ENCODE measurements around the gene SLC9A3.

The SLC9A3 gene

DNA sequence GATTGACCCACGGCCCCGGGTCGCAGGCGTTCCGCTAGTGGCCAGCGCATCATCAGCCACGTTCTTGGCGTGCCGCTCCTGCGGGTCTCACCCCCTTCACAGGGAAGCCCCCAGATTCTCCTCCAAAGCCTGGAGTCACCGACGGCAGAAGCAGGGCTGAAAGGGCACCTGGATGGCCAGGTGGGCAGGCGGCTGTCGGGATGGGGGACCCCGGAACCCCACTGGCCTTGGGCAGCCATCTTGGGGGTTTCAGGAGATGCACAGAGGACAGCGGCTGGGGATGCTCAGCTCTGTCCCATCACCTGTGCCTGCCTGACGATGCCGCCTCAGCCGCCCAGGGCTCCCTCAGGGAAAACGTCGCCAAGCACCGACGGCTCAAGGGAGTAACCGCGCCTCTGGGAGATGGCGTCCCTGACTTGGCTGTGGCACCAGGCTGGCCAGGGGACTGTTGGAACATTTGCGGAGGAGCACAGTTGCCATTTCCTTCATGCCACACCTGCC lies 14.1 kb upstream of the SLC9A3 start:
- DNase-seq, result no peak

DNA sequence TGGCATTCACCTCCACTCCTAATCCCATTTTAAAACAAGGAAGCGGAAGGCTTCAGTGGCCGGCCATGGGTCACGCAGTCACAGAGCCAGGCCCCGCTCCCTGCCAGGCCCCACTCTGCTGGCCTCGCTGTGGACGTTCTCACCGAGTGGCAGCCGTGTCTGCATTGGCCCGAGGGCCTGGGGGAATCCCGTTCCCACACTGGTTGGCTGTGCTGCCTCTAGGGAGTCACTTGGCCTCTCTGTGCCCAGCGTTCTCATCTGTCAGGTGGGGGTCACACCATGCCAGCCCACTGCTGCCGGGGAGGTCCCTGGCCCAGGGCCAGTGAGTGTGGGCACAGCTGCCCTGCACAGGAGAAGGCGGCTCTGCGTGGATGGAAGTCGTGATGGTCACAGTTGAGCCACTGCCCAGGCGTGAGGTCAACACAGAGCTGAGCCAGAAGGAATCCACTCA lies 13.4 kb upstream of the SLC9A3 start:
- DNase-seq, result no peak

DNA sequence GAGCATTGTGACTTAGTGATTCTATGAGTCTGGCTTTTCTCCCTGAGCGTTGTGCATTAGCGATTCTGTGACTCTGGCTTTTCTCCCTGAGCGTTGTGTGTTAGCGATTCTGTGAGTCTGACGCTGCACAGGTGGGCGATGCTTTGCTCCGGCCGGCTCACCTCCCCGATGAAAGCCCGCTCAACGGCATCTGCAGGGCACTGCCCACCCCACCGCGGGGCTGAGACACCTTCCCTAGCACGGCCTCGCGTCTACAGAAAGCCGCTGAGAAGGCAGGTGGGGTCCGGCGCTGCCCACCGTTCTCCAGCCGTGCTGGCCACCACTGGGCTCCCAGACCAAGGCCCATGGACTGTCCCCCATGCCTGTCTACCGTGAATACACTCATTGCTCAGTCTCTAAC lies 12.8 kb upstream of the SLC9A3 start:
- DNase-seq, result no peak

DNA sequence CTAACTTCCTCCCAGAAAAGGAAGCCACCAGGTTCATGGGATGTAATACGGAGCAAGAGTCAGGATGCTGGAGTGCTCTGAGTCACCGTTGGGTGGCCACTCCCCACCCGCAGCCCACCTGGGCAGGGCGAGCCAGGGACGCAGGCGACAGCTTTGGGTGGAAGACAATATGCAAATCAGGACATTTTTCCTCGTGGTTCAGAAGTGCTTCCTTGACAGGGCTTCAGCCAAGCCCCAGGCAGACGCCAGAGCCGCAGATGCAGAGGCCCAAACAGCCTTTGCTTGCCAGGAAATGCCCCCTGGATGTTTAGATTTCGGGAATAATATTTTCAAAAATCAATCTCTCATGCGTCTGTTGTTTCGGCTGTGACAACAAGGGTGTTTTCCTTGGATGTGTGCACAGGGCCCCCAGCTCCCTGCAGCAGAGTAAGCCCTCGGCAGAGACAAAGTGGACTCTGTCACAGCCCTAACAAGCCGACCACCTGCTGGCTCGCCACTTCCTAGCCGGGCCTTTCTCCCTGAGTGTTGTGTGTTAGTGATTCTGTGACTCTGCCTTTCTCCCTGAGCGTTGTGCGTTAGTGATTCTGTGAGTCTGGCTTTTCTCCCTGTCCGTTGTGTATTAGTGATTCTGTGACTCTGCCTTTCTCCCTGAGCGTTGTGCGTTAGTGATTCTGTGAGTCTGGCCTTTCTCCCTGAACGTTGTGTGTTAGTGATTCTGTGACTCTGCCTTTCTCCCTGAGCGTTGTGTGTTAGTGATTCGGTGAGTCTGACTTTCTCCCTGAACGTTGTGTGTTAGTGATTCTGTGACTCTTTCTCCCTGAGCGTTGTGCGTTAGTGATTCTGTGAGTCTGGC lies 11.8 kb upstream of the SLC9A3 start:
- DNase-seq, result no peak

DNA sequence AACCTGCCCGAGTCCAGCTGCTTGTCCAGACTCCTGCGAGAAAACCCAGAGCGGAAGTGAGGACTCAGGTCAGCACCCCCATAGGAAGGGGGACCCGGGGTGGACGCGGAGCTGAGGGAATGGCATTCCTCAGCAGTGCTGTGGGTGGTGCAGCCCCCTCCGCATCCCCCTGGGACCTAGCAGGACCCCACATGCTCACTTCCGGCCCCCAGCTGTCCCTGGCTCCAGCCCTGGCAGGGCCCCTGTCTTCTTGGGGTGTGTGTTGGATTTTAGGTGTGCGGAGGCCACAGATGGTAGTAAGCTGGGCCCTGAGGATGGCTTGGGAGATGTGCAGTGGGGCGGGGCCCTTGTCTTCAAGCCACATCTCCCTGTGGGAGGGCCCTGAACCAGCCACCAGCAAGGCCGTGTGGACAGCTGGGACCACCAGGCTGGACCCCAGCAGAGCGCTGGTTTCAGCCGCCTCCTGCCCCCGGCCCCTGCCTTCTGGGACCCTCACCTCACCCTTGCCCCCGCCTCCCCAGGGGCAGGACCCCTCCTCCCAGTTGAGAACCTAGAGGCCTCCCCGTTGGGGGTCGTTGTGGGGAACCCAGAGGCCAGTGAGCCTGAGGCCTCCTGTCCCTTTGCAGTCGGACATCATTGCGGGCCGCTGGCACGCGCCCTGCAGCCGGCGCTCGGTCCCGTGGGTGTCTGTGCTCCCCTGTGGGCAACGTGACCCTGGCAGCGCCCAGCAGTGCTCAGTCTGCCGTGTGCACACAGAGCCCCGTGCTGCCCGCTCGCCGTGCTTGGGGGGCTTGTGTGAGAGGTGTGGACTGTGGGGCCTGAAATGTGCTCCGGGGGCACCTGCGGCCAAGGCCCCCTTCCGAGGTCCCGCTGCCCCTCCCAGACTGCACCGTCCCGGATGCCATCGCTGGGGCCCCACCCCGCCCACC lies 10.8 kb upstream of the SLC9A3 start:
- no peak for DNase-seq

DNA sequence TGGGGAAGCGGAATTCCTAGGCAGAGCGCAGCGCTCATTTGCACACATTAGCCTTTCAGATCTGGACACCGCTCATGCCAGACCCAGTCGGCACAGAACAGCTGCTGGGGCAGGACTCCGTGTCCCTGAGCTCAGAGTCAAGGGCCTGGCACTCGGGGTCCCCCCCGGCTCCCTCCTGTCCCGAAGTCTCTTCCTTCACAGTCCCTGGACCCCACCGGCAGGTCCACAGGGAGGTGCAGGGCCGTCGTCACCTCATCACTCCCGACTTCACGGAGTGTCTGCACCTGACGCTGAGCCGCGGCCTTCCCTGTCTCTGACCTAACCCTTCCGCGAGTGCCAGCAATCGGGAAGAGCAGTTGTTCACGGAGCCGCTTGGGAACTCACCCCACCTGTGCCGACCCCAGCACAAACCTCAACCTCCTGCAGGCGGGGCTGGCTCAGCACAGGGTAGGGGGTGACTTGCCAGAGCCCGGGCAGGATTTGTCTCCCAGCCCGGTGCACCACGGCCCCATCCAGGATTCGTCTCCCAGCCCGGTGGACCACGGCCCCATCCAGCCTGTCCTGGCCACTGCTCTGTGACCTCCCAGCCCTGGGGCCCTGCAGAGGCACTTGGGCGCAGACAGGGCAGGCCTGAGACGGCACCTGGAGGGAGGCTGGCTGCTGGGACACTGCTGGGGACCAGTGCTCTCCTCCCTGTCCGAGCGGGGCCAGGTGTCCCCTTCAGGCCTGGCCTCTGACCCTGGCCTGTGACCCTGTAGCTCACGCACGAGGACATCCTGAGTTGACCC lies 9.9 kb upstream of the SLC9A3 start:
- no peak for DNase-seq

DNA sequence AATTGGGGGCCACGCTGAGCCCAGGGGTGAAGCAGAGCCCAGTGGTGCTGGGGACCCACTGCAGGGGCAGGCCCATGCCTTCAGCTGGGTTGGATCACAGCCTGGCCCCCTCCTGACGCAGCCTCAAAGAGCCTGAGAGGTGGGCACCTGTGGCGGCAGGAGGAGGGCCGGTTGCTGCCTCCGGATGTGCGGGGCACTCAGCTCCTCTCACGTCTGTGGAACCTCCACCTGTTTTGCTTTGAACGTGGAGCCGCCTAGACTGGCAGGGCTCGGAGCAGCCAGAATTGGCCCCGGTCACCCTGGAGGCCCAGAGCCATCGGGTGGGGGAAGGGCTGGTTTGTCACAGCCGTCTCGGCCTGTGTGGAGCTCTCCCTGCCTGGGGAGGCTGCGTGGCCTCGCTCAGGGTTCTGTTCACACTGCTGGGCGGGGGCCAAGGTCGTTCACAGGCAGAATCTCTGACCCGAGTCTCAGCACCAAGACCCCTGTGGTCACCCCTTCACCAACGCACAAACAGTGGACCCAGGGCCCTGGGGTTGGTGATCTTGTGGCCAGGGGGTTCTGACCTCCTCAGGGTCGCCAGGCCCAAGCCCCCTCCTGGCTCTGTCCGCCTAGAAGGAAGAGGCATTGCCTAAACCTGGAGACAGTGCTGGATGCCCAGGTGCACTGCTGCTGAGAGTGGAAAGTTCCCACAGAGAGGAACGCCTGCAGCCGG lies 9.2 kb upstream of the SLC9A3 start:
- no peak for DNase-seq

DNA sequence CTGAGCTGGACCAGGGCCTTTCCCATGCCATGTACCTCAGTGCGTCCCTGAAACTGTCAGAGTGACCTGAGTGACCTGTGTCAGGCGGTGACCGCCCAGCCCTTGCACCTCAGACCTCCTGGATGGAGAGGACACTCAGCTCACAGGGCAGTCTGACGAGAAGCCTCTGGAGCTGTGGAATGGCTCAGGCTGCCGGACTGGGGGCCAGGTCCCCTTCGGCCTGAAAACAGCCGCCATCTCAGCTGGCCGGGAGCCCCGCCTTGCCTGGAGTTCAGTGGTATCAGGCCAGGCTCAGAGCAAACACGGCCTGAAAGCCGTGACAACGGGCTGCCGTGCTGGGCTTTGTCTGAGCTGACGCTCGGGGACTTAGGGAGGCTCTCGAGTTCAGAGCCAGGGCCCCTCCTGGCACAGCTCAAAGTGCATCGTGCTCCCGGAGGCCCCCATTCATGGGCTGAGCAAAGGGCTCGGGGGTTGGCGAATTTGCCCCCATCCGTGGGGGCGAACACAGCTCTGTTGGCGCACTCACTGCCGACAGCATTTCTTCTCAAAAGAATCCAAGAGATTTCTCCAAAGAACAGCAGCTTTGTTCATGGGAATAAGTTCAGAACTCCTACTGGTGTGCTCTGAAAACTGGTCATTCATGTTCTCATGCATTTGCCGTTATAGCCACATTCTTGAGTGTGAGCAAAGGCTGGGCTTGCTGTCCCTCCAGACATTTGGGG lies 8.4 kb upstream of the SLC9A3 start:
- no peak for DNase-seq

GRCh38 chr5:531749-532315 lies 7.6 kb upstream of the SLC9A3 start:
- no peak for DNase-seq

DNA sequence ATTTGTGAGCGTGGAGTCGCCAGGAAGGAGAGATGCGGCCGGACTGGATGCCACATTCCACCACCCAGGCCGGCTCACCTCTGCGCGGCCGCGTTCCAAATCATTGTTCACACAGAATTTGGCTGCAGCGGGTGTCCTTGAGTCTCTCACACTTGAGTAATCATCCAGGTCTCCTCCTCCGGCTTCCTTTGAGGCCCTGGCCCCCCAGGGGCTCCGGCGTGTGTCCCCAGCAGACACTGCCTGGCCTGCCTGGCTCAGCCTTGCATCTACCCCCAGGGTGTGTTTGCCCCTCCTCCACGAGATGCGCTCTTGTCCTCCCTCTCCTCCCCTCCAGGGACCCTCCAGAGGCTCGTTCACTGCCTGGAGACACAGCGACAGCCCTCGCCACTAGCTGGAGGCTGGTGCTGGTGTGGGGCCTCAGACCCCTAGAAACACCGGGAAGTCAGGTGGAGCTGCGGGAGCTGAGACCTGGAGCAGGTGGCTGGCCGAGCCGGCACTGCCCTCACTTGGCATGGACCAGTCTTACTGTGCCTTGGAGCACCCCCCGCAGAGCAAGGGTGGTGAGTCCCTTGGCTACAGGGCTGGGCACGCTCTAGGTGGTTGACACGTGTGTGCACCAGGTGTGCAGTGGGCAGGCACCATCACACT lies 7.0 kb upstream of the SLC9A3 start:
- peak; percentile 31 for DNase-seq

GRCh38 chr5:530001-530955 lies 6.0 kb upstream of the SLC9A3 start:
- DNase-seq, result no peak

DNA sequence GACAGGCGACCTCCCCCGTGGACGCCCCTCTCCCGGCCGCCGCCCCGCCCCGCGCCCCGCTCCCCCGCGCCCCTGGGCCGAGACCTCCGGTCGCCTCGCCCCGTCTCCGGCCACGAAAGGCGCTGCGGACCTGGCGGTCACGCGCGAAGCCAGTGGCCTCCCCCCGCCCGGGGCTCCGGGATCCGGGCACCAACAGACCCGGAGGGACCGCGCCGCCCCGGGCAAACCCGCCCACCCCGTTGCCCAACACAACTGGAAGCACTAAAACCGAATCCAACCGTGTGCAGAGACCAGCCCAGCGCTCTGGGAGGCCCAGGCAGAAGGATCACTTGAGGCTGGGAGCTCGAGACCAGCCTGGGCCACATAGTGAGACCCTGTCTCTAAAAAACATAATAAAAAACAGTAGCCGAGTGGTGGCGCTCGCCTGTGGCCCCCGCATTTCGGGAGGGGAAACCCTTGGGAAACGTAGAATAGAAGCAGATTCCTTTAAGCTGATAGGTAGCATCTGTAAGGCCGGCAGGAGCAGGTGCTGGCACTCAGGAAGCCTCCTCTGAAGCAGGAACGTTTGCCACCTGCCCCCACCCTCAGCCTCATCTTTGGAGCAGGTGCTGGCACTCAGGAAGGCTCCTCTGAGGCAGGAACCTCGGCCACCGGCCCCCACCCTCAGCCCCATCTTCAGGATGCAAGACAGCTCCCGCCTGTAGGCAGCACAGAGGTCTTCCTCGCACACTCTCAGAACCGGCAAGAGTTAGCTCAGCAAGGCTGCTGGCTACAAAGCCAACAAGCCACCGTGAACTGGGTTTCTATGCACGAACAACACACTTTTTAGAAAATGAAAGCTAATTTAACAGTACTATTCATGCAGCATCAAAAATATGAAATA lies 4.6 kb upstream of the SLC9A3 start:
- DNase-seq, result no peak

DNA sequence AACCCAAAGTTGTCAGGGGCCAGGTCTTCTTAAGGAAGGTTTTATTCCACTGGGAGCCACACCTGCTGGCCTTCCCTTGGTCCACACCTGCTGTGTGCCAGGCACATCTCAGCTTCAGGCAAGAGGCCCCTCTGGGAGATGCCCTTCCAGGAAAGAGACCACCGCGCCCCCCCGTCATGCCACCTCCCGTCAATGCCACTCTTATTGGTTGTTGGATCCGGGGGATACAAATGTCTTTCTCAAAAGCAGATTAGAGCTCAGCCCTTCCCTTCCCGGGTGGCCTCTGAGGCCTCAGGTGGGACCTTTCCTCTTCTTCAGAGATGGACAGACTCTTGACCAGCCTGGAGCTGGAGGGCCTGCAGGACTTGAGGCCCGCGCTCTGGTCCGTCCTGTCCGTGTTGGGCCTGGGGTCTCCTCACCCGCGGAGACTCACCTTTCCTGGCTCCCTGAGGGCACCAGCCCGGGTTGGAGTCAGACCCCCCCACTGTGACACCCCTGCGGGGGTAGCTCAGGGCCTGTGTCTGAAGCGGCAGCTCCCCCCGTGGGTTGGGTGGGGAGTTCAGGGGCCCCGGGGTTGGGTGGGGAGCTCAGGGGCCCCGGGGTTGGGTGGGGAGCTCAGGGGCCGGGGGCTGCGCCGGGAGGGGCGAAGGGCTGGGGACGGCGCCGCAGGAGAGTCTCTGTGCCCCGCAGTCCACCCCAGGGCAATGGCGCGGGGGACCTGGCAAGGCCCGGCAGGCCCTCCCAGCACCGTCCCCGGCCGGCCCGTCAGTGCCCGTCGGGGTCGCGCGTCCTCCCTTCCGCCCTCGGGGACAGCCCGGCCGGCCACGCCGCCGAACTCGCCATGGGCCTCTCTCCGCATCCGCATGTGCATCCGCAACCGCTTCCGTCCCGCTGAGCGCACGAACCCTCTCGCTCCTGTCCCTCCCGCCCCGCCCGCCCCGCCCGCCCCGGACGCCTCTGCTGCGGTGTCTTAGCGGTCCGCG lies 3.7 kb upstream of the SLC9A3 start:
- DNase-seq, result no peak

DNA sequence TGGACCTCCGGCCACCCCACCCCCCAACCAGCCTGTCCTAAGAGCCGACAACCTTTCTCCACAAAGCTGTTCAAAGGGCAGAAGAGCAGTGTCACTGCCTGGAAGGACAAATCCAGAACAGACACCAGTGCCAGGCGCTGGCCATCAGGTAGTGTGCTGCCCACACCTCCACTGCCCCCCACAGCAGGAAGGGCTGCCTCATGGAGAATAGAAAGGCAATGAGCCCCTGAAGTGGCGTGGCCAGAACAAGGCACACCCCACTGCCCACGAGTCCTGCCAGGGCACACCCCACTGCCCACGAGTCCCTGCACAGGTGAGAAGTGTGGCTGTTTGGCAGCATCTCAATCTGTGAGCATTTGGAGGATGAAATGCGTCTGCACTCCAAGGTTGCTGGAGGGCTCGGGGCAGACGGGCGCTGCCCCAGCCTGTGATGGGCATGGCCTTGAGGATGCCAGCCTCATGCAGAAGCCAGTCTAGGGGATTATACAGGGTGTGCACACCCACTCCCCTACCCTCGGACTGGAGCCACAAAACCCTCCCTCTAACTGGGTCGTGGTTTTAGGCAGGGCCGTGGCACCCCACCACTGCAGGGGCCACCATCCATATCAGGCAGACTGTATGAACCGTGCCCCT lies 2.3 kb upstream of the SLC9A3 start:
- DNase-seq, result no peak

DNA sequence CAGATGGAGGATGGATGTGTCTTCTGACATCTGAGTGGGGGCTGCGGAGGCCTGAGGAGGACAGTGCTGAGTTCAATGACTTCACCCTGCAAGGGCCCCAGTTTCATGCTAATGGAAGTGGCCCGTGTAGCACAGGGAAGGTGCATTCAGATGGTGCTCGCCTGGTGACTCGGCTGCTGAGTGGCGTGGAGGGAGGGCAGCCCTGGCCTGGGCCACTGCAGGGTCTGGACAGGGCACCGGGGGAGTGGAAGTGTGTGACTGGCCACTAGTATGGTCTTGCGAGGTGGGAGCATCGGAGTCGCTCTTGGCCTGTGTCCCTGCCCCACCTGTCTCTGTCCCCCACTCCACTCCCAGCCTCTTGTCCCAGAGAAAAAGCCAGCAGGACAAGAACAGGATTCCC lies 1.7 kb upstream of the SLC9A3 start:
- DNase-seq, result no peak

DNA sequence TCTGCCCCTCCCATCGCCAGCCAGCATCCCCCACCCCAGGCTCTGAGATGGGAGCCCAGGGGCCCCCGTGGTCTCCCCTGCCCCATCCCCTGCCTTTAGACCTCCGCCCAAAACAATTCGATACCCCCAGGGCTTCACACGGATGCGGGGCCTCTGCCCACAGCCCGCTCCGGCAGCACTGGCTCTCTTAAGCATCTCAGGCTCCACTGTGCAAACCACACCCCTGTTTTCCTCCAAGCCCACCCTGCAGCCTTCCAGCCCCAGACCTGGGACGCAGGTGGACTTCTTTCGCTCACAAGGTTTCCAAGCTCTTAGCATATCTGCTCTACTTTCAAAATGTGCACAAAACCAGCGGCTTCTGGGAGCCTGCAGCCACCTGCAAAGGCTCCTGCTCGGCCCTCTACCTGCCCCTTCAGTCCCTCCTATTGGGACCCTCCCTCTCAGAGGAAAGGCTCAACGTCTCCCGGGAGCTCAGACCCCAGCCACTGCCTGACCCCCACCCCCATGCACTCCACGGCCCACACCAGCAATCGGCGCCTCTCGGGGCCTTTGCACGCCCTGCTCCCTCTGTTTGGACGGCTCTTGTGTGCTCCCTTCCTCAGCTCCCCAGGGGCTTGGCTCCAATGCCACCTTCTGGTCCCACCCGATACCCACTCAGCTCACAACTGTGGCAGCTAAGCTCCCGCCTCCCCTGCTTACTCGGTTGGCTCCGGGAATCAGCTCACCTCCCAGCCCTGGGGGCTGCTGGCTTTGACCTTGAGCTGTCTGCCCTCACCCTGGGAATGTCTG lies 918 bp upstream of the SLC9A3 start:
- DNase-seq, result no peak

All from NCI-H1105 (cell line).